22Rv1 (cell line): ENCODE measurements around the gene FASLG.

Source experiments
- H3K27ac ChIP-seq: fragments of 450-650 bp; 2 replicates; pipeline ENCODE4 v1.5.1; 2017
- ZFX ChIP-seq: fragments of 450-650 bp; IDR thresholded peaks from 2 replicates; pipeline ENCODE4 v1.6.1; 2017; ENCODE audit warnings: antibody characterized with exemption, borderline replicate concordance
- TF ChIP-seq, protein P1 (sequence below): fragments of 450-650 bp; IDR thresholded peaks from 2 replicates; pipeline ENCODE4 v1.5.1; 2017; ENCODE audit warnings: mild to moderate bottlenecking

FASLG gene

DNA sequence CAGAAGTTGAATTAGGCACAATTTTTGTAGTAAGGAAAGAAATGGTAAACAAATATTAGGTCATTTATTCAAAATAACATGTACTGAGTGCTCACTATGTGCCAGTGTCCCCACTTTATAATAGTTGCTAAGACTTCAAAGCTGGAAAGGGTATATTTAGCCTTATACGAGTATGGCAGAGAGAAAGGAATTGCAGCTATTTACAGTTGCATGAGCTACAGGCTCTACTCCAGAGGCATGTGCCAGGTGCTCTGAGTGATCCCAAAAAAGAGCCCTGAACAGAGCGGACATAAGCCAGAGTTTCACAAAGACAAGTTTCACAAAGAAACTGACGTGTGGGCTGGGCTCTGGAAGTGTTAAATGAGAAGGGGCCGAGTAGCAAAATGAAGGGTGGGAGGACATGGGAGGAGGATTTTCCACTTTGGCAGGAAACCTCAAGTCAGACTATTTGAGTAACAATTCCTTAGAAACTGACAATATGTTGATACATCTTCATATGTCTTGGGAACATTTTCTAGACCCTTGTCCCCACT, 40.9 kb downstream of the FASLG start:
- no peak overlapping the region for H3K27ac ChIP-seq
- TF ChIP-seq, protein P1, sequence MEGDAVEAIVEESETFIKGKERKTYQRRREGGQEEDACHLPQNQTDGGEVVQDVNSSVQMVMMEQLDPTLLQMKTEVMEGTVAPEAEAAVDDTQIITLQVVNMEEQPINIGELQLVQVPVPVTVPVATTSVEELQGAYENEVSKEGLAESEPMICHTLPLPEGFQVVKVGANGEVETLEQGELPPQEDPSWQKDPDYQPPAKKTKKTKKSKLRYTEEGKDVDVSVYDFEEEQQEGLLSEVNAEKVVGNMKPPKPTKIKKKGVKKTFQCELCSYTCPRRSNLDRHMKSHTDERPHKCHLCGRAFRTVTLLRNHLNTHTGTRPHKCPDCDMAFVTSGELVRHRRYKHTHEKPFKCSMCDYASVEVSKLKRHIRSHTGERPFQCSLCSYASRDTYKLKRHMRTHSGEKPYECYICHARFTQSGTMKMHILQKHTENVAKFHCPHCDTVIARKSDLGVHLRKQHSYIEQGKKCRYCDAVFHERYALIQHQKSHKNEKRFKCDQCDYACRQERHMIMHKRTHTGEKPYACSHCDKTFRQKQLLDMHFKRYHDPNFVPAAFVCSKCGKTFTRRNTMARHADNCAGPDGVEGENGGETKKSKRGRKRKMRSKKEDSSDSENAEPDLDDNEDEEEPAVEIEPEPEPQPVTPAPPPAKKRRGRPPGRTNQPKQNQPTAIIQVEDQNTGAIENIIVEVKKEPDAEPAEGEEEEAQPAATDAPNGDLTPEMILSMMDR, result no peak
- no peak for TF ChIP-seq ZFX

DNA sequence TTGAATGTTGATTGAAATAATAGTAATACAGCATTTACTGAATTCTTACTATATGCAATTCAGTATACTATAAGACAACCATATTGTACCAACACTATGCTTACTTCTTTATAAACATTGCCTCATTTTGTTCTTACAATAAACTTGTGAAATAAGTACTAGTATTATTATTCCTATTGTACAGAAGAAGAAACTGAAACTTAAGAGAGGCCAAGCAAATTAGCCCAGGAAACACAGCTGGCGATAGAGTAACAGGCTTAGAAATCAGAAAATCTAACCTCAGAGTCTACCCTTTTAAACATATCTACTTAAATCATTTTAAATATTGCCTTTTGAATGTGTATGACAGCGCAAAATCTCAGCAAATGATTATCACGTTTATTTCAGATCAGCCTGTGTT, 41.7 kb downstream of the FASLG start:
- H3K27ac ChIP-seq, result no peak overlapping the region
- TF ChIP-seq, protein P1, result no peak
- TF ChIP-seq ZFX, result no peak

DNA sequence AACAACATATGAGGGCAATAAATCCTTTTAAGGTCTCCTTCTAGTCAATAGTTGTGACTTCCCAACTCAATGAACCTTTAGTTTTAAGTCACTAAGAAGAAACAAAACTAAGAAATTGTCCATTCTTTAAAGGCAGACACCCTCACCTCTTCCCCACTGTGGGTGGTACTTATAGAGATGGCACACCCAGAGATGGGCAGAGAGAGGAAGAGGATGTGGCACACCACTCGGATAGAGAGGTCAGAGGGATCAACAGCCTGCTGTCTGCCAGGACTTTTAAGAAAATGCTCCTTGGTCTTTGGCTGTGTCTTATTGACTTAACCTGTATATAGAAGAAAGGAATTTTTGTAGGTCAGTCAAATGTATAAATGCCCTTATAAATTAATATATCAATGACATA, 45.1 kb downstream of the FASLG start:
- H3K27ac ChIP-seq, result no peak overlapping the region
- TF ChIP-seq, protein P1, result no peak
- no peak for TF ChIP-seq ZFX

GRCh38 chr1:172704420-172705210, 45.7 kb downstream of the FASLG start:
- TF ChIP-seq ZFX, result no peak
- TF ChIP-seq, protein P1, result no peak
- no peak overlapping the region for H3K27ac ChIP-seq

- TF ChIP-seq, protein P1, result no peak
- no peak for TF ChIP-seq ZFX
These were observed 49.5 kb downstream of the FASLG start for GRCh38 chr1:172708452-172708851.

DNA sequence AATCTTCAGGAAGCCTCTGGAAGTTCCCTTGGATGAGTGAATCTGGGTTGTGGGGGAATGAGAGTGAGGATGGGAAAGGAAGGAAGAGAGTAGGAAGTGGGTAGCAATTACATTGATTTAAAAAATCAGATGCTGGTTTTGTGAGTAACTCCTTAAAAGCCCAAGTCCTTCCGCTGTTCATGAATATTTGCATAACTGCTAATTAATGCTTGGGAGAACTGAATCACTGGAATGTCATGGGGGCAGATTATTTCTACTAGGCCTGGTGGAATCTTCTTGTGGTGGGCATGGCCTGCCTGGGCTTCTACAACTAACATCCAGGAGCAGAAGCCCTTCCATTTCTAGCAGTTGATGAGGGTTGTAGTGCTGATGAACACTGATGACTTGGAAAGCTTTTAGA, 52.7 kb downstream of the FASLG start:
- no peak for TF ChIP-seq ZFX
- TF ChIP-seq, protein P1, result no peak
- H3K27ac ChIP-seq, result no peak overlapping the region

More at GRCh38 chr1:172708452-172708851, 49.5 kb downstream of the FASLG start:
- no peak overlapping the region for H3K27ac ChIP-seq

DNA sequence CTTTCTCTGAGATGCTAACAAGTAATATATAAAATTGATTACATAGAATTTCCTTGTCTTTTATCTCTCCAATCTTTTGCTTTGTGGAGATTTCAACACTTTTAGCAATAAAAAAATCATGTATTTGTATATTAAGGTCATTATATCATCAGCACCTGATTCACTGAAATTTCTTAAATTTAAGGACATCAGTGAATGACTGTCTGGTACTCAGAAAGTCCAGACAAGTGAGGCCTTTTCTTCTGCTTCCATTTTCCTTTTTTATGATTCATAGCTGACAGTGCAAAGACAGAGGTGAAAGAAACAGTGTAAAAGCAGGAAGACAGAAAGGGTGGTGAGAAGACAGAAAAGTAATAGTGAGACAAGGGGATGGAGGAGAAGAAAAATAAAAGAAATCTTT, 54.6 kb downstream of the FASLG start:
- no peak overlapping the region for H3K27ac ChIP-seq
- no peak for TF ChIP-seq ZFX
- TF ChIP-seq, protein P1, result no peak
